Panc1 (cell line): ENCODE measurements around the gene IL1A. TPM values are rescaled to one million over a fixed set of nuclear protein-coding genes. Genes with fewer than 3 reads are reported as not detected.

ENCODE experiments used
- ATAC-seq: fragments of 200-7000 bp; cut with Tn5 transposase; 2 replicates; pipeline ENCODE4 v1.9.1; 2020; ENCODE audit warnings: mild to moderate bottlenecking, moderate library complexity
- BruUV-seq: library from RNA; stranded (reverse); fragments of 400-500 nt; replicated peaks from 2 replicates; lab custom pipeline; 2021; lab: Mats Ljungman, UMichigan
- CTCF ChIA-PET: fragments of 300-600 bp; sonication (Branson Sonifier 250); formaldehyde crosslinking; loops from one replicate; lab custom pipeline; 2022; ENCODE audit warnings: antibody characterized with exemption; lab: Charles Lee
- POLR2A ChIA-PET: fragments of 300-600 bp; sonication (Branson Sonifier 250); formaldehyde crosslinking; loops from one replicate; lab custom pipeline; 2022; ENCODE audit warnings: antibody characterized with exemption; lab: Charles Lee
- DNase-seq: peaks from one replicate; pipeline ENCODE4 v3.0.0-alpha.2; 2010; ENCODE audit warnings: low read depth, low spot score
- H3K27ac ChIP-seq: 2 replicates; pipeline ENCODE4 v1.5.1; 2011; ENCODE audit warnings: mild to moderate bottlenecking, low read length, inconsistent platforms
- H3K27me3 ChIP-seq: fragments of 200-500 bp; sonication (Bioruptor generic); 2 replicates; pipeline ENCODE4 v1.6.0; 2014; ENCODE audit warnings: low read length, inconsistent platforms; ENCODE audit not compliant: control insufficient read depth, insufficient read depth
- H3K36me3 ChIP-seq: fragments of 200-500 bp; sonication (Bioruptor generic); 2 replicates; pipeline ENCODE4 v1.5.1; 2014; ENCODE audit warnings: inconsistent platforms, mild to moderate bottlenecking, low read length, moderate library complexity; ENCODE audit not compliant: control insufficient read depth, insufficient read depth
- H3K4me1 ChIP-seq: 2 replicates; pipeline ENCODE4 v1.5.1; 2011; ENCODE audit warnings: inconsistent platforms, mild to moderate bottlenecking, low read length, moderate library complexity; ENCODE audit not compliant: control insufficient read depth, insufficient read depth
- H3K4me3 ChIP-seq, 2 experiments: 2 replicates each; pipeline ENCODE4 v1.5.1; 2011 to 2012; ENCODE audit warnings: low read depth in 2 of 2, low read length in 2 of 2, mild to moderate bottlenecking in 2 of 2, inconsistent platforms in 1 of 2, moderate library complexity in 1 of 2
- H3K9me3 ChIP-seq: fragments of 200-500 bp; sonication (Bioruptor generic); 2 replicates; pipeline ENCODE4 v1.5.1; 2014; ENCODE audit warnings: low read depth, mild to moderate bottlenecking, inconsistent platforms, low read length, moderate library complexity; ENCODE audit not compliant: control insufficient read depth, insufficient read depth
- CTCF ChIP-seq: fragments of 450-650 bp; IDR thresholded peaks from 2 replicates; pipeline ENCODE4 v1.5.1; 2017; ENCODE audit warnings: mild to moderate bottlenecking
- POLR2AphosphoS5 ChIP-seq: IDR thresholded peaks from 2 replicates; pipeline ENCODE4 v1.6.1; 2012; ENCODE audit warnings: mild to moderate bottlenecking, low read depth, low read length, moderate library complexity
- REST ChIP-seq, 2 experiments: IDR thresholded peaks; 2 replicates each; pipeline ENCODE4 v1.6.1; 2011 to 2012; ENCODE audit warnings: low read depth in 2 of 2, control low read depth in 1 of 2, low read length in 1 of 2, mild to moderate bottlenecking in 1 of 2, moderate library complexity in 1 of 2; ENCODE audit not compliant: insufficient read depth in 1 of 2
- SIN3A ChIP-seq: IDR thresholded peaks from 2 replicates; pipeline ENCODE4 v1.6.1; 2012; ENCODE audit warnings: low read depth, mild to moderate bottlenecking, low read length, moderate library complexity, borderline replicate concordance; ENCODE audit not compliant: insufficient read depth
- TCF7L2 ChIP-seq: IDR thresholded peaks from 2 replicates; pipeline ENCODE4 v1.6.1; 2011; ENCODE audit warnings: mild to moderate bottlenecking, low read depth, low read length, inconsistent platforms
- in situ Hi-C: cut with HindIII; loops from 2 replicates; pipeline ENCODE4 v1.10.0; 2016; ENCODE audit warnings: low sequenced_read_pairs, low pct_unique_long_range_greater_than_20kb
- intact Hi-C: fragments of 100-400 bp; cut with micrococcal nuclease; formaldehyde crosslinking; loops from one replicate; pipeline ENCODE4 v1.10.0; 2022; ENCODE audit not compliant: unreplicated experiment
- total RNA-seq: library from RNA; stranded (reverse); gene quantifications from one replicate; pipeline ENCODE4 v1.2.1, GENCODE V29; 2021; ENCODE audit not compliant: unreplicated experiment

IL1A gene
- total RNA-seq, 1 experiment from 2014 or later: not detected

- no peaks in the 10 kb centered on the region for H3K27me3 ChIP-seq
- BruUV-seq: no TSS peak
- no peaks in the 10 kb centered on the region for H3K36me3 ChIP-seq
- intact Hi-C loops (no loop called here), in situ Hi-C loops (no loop called here)
- TF ChIP-seq REST (IDR thresholded peaks at IDR 0.05; ENCODE audit: insufficient read depth in 1 of 2, low read depth in 2 of 2, low read length in 1 of 2): no peak
- TF ChIP-seq CTCF: no peak
- TF ChIP-seq SIN3A: no peak
- TF ChIP-seq POLR2AphosphoS5: no peak
- TF ChIP-seq TCF7L2: no peak
- H3K9me3 ChIP-seq: no peaks in the 10 kb centered on the region
- no peak overlapping the region for H3K27ac ChIP-seq
- peaks cover 4% of the 10 kb centered on the region; the same call in 1 of the 2 replicates for H3K4me1 ChIP-seq
- ChIA-PET CTCF (interaction anchor here (0.5 to 5.2 kb wide), 5 partner anchors 9 to 372 kb away, joined by 3 to 38 read pairs (median 4); no protein-coding TSS in a partner anchor), POLR2A (interaction anchor here (0.5 kb wide), 1 partner anchor 210 kb away, joined by 8 read pairs; no protein-coding TSS in a partner anchor)
- no peak for ATAC-seq
- DNase-seq: no peak
- no peak overlapping the region for H3K4me3 ChIP-seq
Observed at GRCh38 chr2:112728029-112728362, 56.3 kb downstream of the IL1A start.

GRCh38 chr2:112727276-112728028 is 56.8 kb downstream of the IL1A start:
- H3K27me3 ChIP-seq: no peaks in the 10 kb centered on the region
- no peaks in the 10 kb centered on the region for H3K36me3 ChIP-seq
- TF ChIP-seq TCF7L2 (no peak), CTCF (no peak)
- in situ Hi-C loops: no loop called here
- BruUV-seq: no TSS peak
- H3K4me3 ChIP-seq: no peak overlapping the region
- H3K9me3 ChIP-seq: no peaks in the 10 kb centered on the region
- peaks cover 4% of the 10 kb centered on the region; the same call in 1 of the 2 replicates for H3K4me1 ChIP-seq
- H3K27ac ChIP-seq: no peak overlapping the region
- CTCF ChIA-PET: interaction anchor here (0.6 to 5.2 kb wide), 4 partner anchors 101 to 373 kb away, joined by 3 to 38 read pairs (median 4); no protein-coding TSS in a partner anchor
- POLR2A ChIA-PET: no interaction called here
- intact Hi-C loops: loop anchor here (2.0 kb wide), 1 partner anchor 101 kb away; no protein-coding TSS in a partner anchor
- ATAC-seq (no peak), DNase-seq (no peak)
